Glomerular endothelial cell (primary cell): ENCODE results near the gene CPSF7. TPM values are rescaled to one million over a fixed set of nuclear protein-coding genes. Genes with fewer than 3 reads are reported as not detected.
"Not testable (repeated sequence)": the region's sequence is repeated elsewhere in the genome, so short reads cannot be mapped to it uniquely, and the experiment has no call there.

Source experiments
- DNase-seq: peaks from one replicate; pipeline ENCODE4 v3.0.0-alpha.2; 2011; ENCODE audit warnings: low read depth, low spot score; ENCODE audit errors: extremely low read depth
- total RNA-seq: library from RNA; depleted of rRNA; stranded (reverse); fragments of >200 nt; gene quantifications from 2 replicates; pipeline ENCODE4 v1.2.3, GENCODE V29; 2015

CPSF7 gene
- total RNA-seq, 1 donor from 2014 or later: 38.7 TPM

DNA sequence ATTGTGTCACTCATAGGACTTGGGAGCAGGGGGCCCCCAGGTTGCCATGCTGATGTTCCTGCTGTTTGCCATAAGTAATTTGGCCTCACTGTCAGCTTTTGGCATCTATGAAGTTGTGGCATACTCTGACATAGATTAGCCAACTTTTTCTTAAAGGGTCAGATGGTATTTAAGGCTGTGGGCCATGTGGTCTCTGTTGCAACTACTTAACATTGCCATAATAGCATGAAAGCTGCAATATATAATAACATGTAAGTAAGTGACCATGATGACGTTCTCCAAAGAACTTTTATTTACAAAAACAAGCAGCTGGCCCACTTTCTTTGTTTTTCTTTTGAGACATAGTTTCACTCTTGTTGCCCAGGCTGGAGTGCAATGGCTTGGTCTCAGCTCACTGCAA lies 39.6 kb downstream of the CPSF7 start:
- DNase-seq: no peak

DNA sequence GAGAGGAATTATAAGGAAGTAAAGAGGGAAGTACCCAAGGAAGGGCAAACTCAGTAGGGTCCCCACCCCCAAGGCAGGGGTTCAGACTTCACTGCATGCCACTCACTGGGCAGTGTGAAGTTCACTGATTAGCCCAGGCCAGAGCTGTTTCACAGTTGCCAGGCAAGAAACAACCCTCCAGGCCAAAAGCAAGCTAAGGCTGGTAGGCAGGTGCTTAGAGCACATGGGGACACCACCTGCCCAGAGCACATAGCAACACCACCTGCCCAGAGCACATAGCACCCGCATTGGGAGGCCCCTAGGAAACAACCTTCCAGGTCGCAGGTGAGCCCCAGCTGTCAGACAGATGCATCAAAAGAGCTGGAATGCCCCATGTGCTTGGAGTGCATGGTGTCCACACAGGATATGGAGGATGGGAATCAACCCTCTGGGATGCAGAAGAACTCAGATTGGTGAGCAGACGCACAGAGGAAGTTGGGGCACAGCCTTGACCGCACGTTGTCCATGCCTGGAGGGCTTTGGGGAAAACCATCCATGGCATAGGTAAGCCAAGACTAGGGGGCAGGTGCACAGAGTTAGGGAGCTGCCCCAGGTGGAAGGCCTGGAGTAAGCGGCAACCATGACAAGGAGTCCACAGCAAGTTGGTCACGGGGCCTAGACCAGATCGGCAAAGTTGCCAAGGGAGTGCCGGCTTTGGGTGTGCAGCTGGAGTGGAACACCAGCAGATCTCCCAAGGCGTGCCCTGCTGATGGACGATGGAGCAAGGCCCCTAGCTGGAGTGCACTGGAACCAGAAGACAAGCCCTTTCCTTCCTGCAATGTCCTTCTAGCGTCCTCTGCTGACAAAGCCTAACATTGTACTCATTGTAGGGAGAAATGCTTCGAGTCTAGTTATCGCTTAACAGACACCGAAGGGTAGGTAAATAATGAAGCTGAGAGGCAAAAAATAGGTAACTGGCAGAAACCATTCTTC lies 45.2 kb downstream of the CPSF7 start:
- DNase-seq: no peak

DNA sequence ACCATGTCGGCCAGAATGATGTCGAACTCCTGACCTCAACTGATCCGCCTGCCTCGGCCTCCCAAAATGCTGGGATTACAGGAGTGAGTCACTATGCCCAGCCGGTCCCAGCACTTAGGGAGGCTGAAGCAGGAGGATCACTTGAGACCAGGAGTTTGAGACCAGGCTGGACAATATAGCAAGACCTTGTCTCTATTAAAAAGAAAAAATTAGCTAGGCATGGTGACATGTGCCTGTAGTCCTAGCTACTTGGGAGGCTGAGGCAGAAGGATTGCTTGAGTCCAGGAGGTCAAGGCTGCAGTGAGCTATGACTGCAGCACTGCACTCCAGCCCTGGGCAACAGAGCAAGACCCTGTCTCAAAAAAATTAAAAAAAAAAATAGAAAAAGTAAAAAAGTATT lies 45.9 kb downstream of the CPSF7 start:
- not testable (repeated sequence) for DNase-seq

DNA sequence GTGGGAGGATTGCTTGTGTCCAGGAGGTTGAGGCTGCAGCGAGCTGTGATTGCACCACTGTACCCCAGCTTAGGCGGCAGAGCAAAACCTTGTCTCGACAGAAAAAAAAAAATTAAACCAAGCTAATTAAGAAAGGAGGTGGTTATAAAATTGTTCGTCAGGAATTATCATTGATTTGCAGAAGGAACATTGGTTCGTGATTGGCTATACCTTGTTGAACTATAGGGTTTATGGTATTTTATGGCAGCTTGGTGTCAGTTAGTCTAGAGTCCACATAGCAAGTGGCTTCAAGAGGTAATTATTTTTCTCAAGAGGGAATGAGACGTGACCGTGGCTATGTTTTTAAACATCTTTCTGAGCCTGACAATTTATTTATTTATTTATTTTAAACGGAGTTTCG lies 48.9 kb downstream of the CPSF7 start:
- no peak for DNase-seq

DNA sequence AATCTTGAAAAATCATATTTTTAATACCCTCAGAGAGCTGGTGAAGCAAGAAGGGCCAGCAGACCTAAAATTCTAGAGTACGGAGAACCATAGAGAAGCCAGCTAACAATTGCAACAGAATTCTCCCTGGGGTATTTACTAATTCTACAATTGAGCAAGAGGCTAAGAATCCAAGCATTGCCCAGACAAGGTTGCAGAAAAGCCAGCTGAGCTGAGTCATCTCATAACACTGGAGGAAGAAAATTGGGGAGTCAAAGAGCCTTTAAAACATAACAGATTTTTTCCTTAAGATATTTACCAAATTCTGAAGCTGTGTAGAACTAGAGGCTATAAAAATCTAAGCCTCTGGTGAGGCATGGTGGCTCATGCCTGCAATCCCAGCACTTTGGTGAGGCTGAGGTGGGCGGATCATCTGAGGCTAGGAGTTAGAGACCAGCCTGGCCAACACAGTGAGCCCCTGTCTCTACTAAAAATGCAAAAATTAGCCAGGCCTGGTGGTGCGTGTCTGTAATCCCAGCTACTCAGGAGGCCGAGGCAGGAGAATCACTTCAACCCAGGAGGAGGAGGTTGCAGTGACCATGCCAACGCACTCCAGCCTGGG lies 51.0 kb downstream of the CPSF7 start:
- no peak for DNase-seq

DNA sequence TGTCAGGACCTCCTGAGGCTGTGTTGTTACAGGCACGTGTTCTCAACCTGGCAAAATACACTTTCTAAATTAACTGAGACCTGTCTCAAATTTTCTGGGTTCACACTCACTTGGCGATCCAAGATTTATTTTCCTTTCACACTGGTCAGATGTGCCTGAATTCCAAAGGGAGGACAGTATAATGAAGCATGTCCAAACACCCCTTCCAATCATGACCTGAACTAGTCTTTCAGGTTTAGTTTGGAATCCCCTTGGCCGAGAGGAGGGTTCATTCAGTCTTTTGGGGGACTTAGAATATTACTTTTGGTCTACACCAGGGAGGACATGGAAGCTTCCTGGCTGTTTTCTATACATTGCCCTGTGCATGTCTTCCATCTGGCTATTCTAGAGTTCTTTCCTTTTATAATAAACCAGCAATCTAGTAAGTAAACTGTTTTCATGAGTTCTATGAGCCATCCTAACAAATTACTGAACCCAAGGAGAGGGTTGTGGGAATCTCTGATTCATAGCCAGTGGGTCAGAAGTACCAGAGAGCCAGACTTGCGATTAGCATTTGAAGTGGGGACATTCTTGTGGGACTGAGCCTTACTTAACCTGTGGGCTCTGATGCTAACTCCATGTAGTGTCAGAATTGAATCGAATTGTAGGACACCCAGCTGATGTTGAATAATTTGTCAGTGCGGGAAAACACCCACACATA lies 52.2 kb downstream of the CPSF7 start:
- DNase-seq: no peak

DNA sequence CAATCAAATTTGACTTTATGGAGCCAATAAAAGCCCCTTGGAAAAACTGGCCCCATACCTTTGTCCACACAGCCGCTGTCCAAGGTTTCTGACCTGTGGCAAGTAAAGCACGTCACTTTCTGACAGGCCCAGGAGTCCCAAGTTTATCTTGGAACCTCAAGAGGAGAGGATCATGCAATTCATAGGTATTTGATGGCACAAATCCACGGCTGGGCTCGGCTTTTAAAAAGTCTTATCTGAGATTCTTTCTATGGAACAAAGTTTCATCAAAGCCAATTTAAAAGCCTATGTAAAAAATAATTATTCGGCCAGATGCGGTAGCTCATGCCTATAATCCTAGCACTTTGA lies 54.0 kb downstream of the CPSF7 start:
- DNase-seq: no peak

DNA sequence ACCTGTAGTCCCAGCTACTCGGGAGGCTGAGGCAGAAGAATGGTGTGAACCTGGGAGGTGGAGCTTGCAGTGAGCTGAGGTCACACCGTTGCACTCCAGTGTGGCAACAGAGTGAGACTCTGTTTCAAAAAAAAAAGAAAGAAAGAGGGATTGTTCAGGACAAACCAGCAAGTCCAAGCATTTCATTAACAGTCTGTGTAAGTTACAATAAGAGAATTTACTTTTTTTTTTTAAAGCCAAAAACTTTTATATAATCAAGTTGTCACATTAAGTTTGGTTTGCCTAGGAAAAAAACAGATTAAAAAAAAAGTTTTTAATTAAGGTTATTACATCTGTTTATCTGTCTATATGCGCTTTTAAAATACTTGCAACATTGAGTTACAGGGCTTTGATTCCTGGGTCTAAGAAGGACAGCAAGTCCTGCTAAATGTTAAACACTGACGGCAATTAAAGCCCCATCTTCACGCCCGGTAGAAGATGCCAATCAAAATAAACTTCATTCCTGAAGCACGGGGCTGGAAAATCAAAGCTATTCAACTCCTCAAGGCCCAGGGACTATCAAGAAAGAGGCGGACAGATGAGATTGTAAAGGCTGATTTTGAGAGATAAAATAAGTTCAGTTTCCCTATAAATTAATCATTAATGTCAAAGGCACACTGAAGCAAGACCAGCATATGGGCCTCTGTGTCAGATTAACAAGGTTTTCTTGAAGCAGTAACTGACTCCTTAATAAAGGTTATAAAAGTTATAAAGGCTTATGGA lies 56.9 kb downstream of the CPSF7 start:
- DNase-seq: no peak

DNA sequence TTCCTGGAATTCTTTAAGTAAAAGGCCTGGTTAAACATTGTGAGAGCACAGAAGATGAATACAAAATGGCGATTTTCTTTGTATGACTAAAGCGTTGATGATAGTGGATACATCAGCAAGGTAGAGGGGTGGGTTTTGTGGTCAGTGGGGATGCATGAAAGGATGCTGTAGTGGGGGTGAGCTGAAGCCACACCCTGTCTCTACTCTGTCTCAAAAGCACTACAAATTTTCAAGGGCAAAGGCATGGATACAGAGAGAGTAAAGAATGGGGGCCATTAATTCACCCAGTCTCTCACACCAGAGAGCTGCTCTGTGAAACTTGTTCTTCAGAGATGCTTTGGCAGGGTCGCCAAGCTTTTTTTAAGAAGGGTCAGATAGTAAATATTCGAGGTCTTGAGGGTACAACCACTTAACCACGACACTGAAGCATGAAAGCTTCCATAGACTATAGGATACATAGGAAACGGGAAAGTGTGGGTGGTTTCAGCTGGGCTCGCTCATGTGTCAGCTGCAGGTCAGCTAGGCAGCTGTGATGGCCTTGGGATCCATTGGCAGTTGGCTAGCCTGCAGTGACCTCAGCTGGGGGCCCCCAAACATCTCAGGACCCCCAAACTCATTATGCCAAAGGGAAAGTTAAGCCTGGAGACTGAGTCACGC lies 59.3 kb downstream of the CPSF7 start:
- no peak for DNase-seq

DNA sequence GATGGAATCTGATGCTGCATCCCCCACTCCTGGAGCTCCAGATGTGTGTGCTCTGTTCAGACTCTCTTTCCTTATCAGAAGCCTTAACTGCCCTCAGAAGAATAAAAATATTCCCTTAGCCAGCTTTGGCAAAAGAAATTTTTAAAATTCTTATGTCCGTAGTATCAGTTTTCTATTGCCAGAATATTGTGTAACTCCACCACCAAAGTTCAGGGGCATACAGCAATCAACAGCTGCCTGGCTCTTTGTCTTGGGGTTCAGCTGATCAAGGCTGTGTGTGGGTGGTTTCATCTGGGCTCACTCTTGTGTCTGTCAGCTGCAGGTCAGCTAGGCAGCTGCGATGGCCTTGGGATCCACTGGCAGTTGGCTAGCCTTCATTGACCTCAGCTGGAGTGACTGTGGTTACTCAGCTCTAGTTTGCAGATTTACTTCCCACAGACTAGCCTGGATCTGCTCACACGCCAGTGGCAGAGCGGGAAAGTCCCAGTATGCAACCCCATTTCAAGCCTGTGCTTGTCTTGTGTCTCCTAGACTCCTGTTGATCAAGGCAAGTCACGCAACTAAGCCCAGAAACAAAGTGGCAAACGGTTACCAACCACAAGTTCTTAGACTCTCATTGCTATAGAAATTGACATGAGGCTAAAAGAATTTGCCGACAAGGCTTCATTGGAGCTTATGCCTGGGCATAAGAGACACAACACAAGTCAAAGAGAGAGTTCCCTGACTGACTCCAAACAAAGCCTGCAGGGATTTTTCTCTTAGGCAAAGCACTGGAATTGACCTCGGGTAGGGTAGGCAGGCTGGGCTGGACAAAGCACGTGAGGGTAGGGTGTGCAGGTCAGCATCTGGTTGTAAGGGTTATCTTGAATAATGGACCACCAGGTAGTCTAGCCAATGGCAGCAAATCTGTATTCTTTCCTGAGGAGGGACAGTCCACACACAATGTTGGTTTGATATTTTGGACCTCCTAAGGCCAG lies 60.1 kb downstream of the CPSF7 start:
- no peak for DNase-seq

DNA sequence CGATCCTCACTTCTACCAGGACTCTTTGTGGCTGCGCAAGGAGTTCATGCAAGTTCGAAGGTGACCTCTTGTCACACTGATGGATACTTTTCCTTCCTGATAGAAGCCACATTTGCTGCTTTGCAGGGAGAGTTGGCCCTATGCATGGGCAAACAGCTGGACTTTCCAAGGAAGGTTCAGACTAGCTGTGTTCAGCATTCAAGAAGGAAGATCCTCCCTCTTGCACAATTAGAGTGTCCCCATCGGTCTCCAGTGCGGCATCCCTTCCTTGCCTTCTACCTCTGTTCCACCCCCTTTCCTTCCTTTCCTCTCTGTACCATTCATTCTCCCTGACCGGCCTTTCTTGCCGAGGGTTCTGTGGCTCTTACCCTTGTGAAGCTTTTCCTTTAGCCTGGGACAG lies 61.1 kb downstream of the CPSF7 start:
- no peak for DNase-seq

DNA sequence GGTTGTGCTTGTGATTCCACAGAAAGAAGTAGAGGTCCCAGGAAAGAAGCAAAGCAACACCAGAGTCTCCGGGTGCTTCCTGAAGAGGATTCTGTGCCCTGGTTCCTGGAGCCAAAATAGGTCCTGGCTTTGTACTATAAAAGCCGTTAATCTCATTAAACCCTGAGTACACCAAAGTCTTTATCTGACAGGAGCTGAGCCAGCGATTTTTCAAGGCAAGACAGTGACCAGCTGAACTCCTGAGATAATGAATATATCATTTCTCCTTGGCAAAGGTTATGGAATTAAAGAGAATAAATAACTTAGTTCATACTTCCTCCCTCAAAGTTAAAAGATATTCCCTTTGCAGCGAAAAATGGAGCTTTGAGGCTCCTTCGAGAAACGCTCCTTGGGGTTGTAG lies 62.4 kb downstream of the CPSF7 start:
- DNase-seq: no peak

DNA sequence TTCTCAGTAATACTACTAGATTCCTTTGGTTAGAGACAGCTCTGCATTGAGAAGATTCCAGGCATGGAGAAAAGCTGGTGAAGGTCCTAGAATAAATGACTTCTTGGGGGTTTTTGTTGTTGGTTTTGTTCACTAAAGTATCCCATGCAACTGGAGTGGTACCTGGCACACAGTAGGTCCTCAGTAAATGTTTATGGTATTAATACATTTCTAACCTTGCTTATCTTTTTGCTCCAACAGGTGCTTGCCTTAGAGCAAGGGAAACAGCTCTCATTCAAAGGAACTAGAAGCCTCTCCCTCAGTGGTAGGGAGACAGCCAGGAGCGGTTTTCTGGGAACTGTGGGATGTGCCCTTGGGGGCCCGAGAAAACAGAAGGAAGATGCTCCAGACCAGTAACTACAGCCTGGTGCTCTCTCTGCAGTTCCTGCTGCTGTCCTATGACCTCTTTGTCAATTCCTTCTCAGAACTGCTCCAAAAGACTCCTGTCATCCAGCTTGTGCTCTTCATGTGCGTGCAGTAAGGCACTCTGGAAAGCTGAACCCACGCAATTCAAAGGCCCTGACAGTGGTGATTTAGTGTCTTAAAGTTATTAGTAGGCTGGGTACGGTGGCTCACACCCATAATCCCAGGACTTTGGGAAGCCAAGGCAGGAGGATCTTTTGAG lies 65.6 kb downstream of the CPSF7 start:
- DNase-seq: no peak

DNA sequence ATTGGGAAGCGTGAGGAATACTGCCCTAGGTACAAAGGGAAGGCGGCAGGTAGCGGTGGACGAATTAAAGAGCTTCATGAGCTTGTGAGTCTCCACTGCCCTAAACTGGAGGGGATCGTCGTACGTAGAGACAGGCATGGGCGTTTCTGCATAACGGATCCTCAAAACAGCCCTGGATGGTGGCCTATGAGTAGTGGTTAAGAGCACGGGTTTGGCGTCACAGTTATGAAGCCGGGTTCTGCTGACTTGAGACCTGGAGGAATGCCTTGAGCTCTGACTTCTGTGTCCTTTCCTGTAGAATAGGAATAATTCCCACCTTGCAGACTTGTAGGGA lies 67.3 kb downstream of the CPSF7 start:
- no peak for DNase-seq

DNA sequence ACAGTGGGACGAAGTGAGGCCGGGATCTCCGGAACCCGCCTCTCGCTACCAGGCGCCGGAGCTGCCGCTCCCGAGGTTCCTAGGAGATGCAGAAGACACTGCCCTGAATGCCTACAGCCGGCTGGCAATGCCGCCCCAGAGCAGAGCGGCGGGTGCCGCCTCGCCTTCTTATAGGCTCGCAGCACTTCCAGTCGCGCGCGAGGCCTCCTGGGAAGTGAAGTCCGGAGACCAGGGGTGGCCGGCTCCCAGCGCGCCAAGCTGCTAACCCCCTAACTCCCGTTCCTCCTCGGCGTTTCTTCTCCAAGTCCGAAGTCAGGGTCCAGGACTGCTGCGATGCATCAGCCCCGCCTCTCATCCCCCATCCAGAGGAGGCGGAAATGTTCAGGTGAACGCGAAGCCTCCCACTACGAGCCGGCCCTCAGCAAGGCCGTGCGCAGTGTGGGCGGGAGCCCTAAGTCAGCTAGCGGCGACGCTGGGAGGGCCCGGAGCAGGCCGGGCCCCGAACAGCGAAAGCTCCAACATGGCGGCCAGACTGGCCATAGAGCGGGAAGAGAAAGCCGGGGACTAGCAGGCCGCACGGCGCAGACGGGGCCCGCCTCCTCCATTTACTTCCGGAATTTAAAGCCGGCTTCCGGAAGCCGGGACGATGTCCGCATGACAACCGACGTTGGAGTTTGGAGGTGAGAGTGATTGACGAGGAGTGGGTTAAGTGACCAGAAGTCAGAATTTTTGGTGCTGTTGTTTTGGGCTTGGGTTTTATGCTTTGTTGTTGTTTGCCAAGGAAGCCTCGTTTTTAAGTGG lies 67.8 kb downstream of the CPSF7 start, which contains the start of the genes CYB561A3 and TMEM138:
Gene CYB561A3 (minus strand): TSS at position 142 of the 801 bp plus-strand sequence. CDS start 5,169 bp downstream, outside the sequence.
Gene TMEM138 (plus strand): TSS at position 634 of the 801 bp plus-strand sequence. CDS start 2,017 bp downstream, outside the sequence.
- DNase-seq: no peak

DNA sequence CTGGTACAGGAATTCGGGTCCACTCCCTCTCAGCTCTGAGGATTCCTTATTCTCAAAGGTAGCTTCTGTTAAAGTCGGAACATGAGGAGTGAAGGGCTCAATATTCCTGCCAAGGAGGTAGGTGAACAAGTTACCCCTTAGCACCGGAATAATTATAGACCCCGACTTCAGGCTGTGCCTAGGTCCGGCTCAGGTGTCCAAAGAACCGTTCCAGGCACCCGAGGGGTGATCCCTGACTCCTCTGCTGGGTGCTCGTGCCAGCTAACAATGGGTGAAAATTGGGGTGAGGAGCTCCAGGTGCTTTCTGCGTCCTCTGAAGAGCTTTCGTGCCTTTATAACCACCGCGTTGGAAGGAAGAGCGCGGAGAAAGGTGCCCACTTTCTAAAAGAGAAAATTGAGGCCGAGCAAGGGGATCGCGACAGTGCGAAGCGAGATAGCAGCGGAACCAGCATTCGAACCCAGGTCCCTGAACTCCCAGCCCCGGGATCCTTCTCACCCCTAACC lies 68.5 kb downstream of the CPSF7 start:
- no peak for DNase-seq

DNA sequence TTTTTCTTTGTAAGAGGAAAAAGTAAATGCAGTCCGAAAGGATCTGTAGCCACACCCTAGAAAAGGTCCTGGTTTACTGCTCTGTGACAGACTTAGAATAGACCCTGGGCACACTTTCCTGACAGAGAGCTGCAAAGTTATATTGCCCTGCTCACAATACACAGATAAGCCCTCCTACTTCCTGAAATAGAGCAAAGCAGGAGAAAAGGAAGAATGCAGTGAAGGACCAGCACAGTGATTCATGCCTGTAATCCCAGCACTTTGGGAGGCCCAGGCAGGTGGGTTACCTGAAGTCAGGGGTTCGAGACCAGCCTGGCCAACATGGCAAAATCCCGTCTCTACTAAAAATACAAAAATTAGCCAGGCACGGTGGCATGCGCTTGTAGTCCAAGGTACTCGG lies 70.3 kb downstream of the CPSF7 start:
- no peak for DNase-seq

DNA sequence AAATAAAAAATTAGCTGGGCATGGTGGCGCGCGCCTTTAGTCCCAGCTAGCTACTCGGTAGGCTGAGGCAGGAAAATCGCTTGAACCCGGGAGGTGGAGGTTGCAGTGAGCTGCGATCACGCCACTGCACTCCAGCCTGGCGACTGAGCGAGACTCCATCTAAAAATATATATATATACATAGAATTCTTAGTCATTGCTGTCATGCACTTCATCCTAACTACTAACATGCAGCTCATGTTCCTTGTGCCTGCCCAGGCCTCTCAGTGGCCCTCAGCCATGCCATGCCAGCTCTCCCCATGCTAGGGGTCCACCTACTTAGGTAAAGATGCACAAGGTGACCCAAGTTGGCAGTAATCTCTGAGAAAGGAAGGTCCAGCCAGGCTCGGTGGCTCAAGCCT lies 71.2 kb downstream of the CPSF7 start:
- no peak for DNase-seq
